Karpas-422 (cell line): ENCODE results near the gene LSM12. TPM values are rescaled to one million over a fixed set of nuclear protein-coding genes. Genes with fewer than 3 reads are reported as not detected.

Experiments used
- DNase-seq: peaks from one replicate; pipeline ENCODE4 v3.0.0-alpha.2; 2015
- H2AFZ ChIP-seq: fragments of 200-600 bp; sonication (generic); 2 replicates; pipeline ENCODE4 v1.6.1; 2014; ENCODE audit warnings: antibody characterized with exemption, low read length, mixed read lengths
- H3K27ac ChIP-seq: fragments of 200-600 bp; sonication (generic); 2 replicates; pipeline ENCODE4 v1.5.1; 2014; ENCODE audit warnings: mild to moderate bottlenecking, low read length, moderate library complexity
- H3K27me3 ChIP-seq: fragments of 200-600 bp; sonication (generic); 2 replicates; pipeline ENCODE4 v1.6.1; 2014; ENCODE audit warnings: low read length, mixed read lengths
- H3K36me3 ChIP-seq: fragments of 200-600 bp; sonication (generic); 2 replicates; pipeline ENCODE4 v1.6.1; 2014; ENCODE audit warnings: low read length, mixed read lengths; ENCODE audit not compliant: insufficient read depth
- H3K4me1 ChIP-seq: fragments of 200-600 bp; sonication (generic); 2 replicates; pipeline ENCODE4 v1.6.1; 2014; ENCODE audit warnings: mild to moderate bottlenecking, low read length, mixed read lengths
- H3K4me2 ChIP-seq: fragments of 200-600 bp; sonication (generic); 2 replicates; pipeline ENCODE4 v1.6.1; 2014; ENCODE audit warnings: low read length, low read depth, mild to moderate bottlenecking; ENCODE audit not compliant: poor library complexity, severe bottlenecking
- H3K4me3 ChIP-seq: fragments of 200-600 bp; sonication (generic); 2 replicates; pipeline ENCODE4 v1.5.1; 2014; ENCODE audit warnings: mild to moderate bottlenecking, antibody characterized with exemption, low read length, mixed read lengths
- H3K79me2 ChIP-seq: fragments of 200-600 bp; sonication (generic); 2 replicates; pipeline ENCODE4 v1.6.1; 2014; ENCODE audit warnings: mild to moderate bottlenecking, low read length, mixed read lengths
- H3K9ac ChIP-seq: fragments of 200-600 bp; sonication (generic); 2 replicates; pipeline ENCODE4 v1.6.0; 2014; ENCODE audit warnings: low read length
- H3K9me2 ChIP-seq: fragments of 200-600 bp; sonication (generic), shearing (Covaris generic); replicated peaks from 2 replicates; pipeline ENCODE4 v1.6.0; 2014; ENCODE audit warnings: mild to moderate bottlenecking, low read length, moderate library complexity; ENCODE audit not compliant: insufficient read depth
- H3K9me3 ChIP-seq: fragments of 300-700, 200-600 bp; sonication (generic); 2 replicates; pipeline ENCODE4 v1.6.1; 2014; ENCODE audit warnings: low read length, mixed read lengths
- H4K20me1 ChIP-seq: fragments of 200-600 bp; sonication (generic); 2 replicates; pipeline ENCODE4 v1.6.1; 2014; ENCODE audit warnings: mild to moderate bottlenecking, antibody characterized with exemption, low read length, low read depth; ENCODE audit not compliant: insufficient read depth
- total RNA-seq: library from RNA; depleted of rRNA; stranded (reverse); fragments of >200 nt; shearing (Covaris generic); gene quantifications from 2 replicates; pipeline ENCODE4 v1.2.3, GENCODE V29; 2014; ENCODE audit warnings: low replicate concordance

LSM12 gene
- total RNA-seq, 1 experiment from 2014 or later: 73.1 TPM

- H3K9me2 ChIP-seq: no peaks in the 10 kb centered on the region
- no peak overlapping the region for H3K4me2 ChIP-seq
- H3K9me3 ChIP-seq: no peaks in the 10 kb centered on the region
- H3K79me2 ChIP-seq: no peaks in the 10 kb centered on the region
- H3K4me3 ChIP-seq: no peak overlapping the region
- H3K9ac ChIP-seq: no peak overlapping the region
- H3K27me3 ChIP-seq: no peaks in the 10 kb centered on the region
- DNase-seq: no peak
- no peaks in the 10 kb centered on the region for H4K20me1 ChIP-seq
- H3K4me1 ChIP-seq: peaks cover 7% of the 10 kb centered on the region
- H2AFZ ChIP-seq: no peak overlapping the region
- no peak overlapping the region for H3K27ac ChIP-seq
- H3K36me3 ChIP-seq: no peaks in the 10 kb centered on the region
Observed at GRCh38 chr17:44092051-44092450, 25.6 kb upstream of the LSM12 start.

GRCh38 chr17:44091200-44091997 lies 24.9 kb upstream of the LSM12 start:
- Histone ChIP-seq H2AFZ (no peak overlapping the region), H3K27ac (no peak overlapping the region), H3K79me2 (no peaks in the 10 kb centered on the region), H3K9me3 (no peaks in the 10 kb centered on the region), H3K4me1 (peaks cover 7% of the 10 kb centered on the region), H3K4me3 (no peak overlapping the region), H3K9me2 (no peaks in the 10 kb centered on the region), H3K9ac (no peak overlapping the region), H3K36me3 (no peaks in the 10 kb centered on the region), H3K4me2 (no peak overlapping the region), H3K27me3 (no peaks in the 10 kb centered on the region), H4K20me1 (no peaks in the 10 kb centered on the region)
- DNase-seq: no peak

GRCh38 chr17:44088254-44088653 lies 21.8 kb upstream of the LSM12 start:
- no peaks in the 10 kb centered on the region for H3K79me2 ChIP-seq
- H3K27ac ChIP-seq: no peak overlapping the region
- no peaks in the 10 kb centered on the region for H3K9me3 ChIP-seq
- no peaks in the 10 kb centered on the region; the same call in 1 of the 2 replicates for H4K20me1 ChIP-seq
- H3K4me2 ChIP-seq: no peak overlapping the region
- H2AFZ ChIP-seq: no peak overlapping the region
- no peak for DNase-seq
- H3K36me3 ChIP-seq: no peaks in the 10 kb centered on the region
- H3K9me2 ChIP-seq: no peaks in the 10 kb centered on the region
- no peaks in the 10 kb centered on the region for H3K27me3 ChIP-seq
- no peak overlapping the region for H3K9ac ChIP-seq
- no peak overlapping the region for H3K4me3 ChIP-seq
- peaks cover 3% of the 10 kb centered on the region for H3K4me1 ChIP-seq

- peaks cover 3% of the 10 kb centered on the region for H3K4me1 ChIP-seq
- no peaks in the 10 kb centered on the region for H3K79me2 ChIP-seq
- no peaks in the 10 kb centered on the region for H3K27me3 ChIP-seq
- no peak overlapping the region for H3K4me2 ChIP-seq
- H3K27ac ChIP-seq: no peak overlapping the region
- H4K20me1 ChIP-seq: no peaks in the 10 kb centered on the region; the same call in 1 of the 2 replicates
- no peak overlapping the region for H3K4me3 ChIP-seq
- no peak for DNase-seq
- no peaks in the 10 kb centered on the region for H3K9me3 ChIP-seq
- no peak overlapping the region for H3K9ac ChIP-seq
- H3K36me3 ChIP-seq: no peaks in the 10 kb centered on the region
- H3K9me2 ChIP-seq: no peaks in the 10 kb centered on the region
- no peak overlapping the region for H2AFZ ChIP-seq
Observed at GRCh38 chr17:44087319-44087718, 20.8 kb upstream of the LSM12 start.

- no peak overlapping the region for H3K9ac ChIP-seq
- H3K9me2 ChIP-seq: no peaks in the 10 kb centered on the region
- no peak overlapping the region for H3K27ac ChIP-seq
- DNase-seq: no peak
- no peaks in the 10 kb centered on the region for H3K36me3 ChIP-seq
- H3K4me3 ChIP-seq: no peak overlapping the region
- no peaks in the 10 kb centered on the region; the same call in 1 of the 2 replicates for H4K20me1 ChIP-seq
- H3K4me1 ChIP-seq: peaks cover 3% of the 10 kb centered on the region
- H3K79me2 ChIP-seq: no peaks in the 10 kb centered on the region
- H3K27me3 ChIP-seq: no peaks in the 10 kb centered on the region
- H2AFZ ChIP-seq: no peak overlapping the region
- H3K9me3 ChIP-seq: no peaks in the 10 kb centered on the region
- no peak overlapping the region for H3K4me2 ChIP-seq
Observed at GRCh38 chr17:44086364-44087311, 20.2 kb upstream of the LSM12 start.

- H3K9ac ChIP-seq: no peak overlapping the region
- H3K27me3 ChIP-seq: no peaks in the 10 kb centered on the region
- H3K9me3 ChIP-seq: no peaks in the 10 kb centered on the region
- H3K36me3 ChIP-seq: no peaks in the 10 kb centered on the region
- H3K4me2 ChIP-seq: no peak overlapping the region
- no peaks in the 10 kb centered on the region for H3K9me2 ChIP-seq
- no peak for DNase-seq
- no peak overlapping the region for H3K27ac ChIP-seq
- no peak overlapping the region for H2AFZ ChIP-seq
- H3K4me1 ChIP-seq: peaks cover 3% of the 10 kb centered on the region
- H4K20me1 ChIP-seq: no peaks in the 10 kb centered on the region; the same call in 1 of the 2 replicates
- no peak overlapping the region for H3K4me3 ChIP-seq
- H3K79me2 ChIP-seq: no peaks in the 10 kb centered on the region
Observed at GRCh38 chr17:44085908-44086307, 19.4 kb upstream of the LSM12 start.

GRCh38 chr17:44084921-44085320 lies 18.4 kb upstream of the LSM12 start:
- Histone ChIP-seq H3K79me2 (no peaks in the 10 kb centered on the region), H3K4me2 (no peak overlapping the region), H3K27ac (no peak overlapping the region), H2AFZ (no peak overlapping the region), H3K9ac (no peak overlapping the region), H3K9me2 (no peaks in the 10 kb centered on the region), H3K4me3 (no peak overlapping the region), H4K20me1 (no peaks in the 10 kb centered on the region; the same call in 1 of the 2 replicates), H3K9me3 (no peaks in the 10 kb centered on the region), H3K4me1 (peaks cover 6% of the 10 kb centered on the region), H3K27me3 (no peaks in the 10 kb centered on the region), H3K36me3 (no peaks in the 10 kb centered on the region)
- no peak for DNase-seq

- Histone ChIP-seq H3K9ac (no peak overlapping the region), H3K4me2 (no peak overlapping the region), H2AFZ (no peak overlapping the region), H3K4me3 (no peak overlapping the region), H3K36me3 (no peaks in the 10 kb centered on the region), H3K79me2 (no peaks in the 10 kb centered on the region), H3K27ac (no peak overlapping the region), H3K9me2 (no peaks in the 10 kb centered on the region), H3K9me3 (no peaks in the 10 kb centered on the region), H3K4me1 (peaks cover 11% of the 10 kb centered on the region), H4K20me1 (no peaks in the 10 kb centered on the region; the same call in 1 of the 2 replicates), H3K27me3 (no peaks in the 10 kb centered on the region)
- peak; percentile 80 for DNase-seq
Observed at GRCh38 chr17:44084131-44084538, 17.7 kb upstream of the LSM12 start.
